B cell (primary cell): ENCODE measurements around the gene PDIA4. TPM values are rescaled to one million over a fixed set of nuclear protein-coding genes. Genes with fewer than 3 reads are reported as not detected.

ENCODE experiments used
- ATAC-seq: fragments of 200-7000 bp; cut with Tn5 transposase; one replicate; pipeline ENCODE4 v1.10.0; 2021; ENCODE audit warnings: low read depth, mild to moderate bottlenecking, moderate number of reproducible peaks, moderate library complexity
- CTCF ChIA-PET: fragments of 350-600 bp; sonication (Branson Sonifier 250); formaldehyde crosslinking; loops from one replicate; lab custom pipeline; 2021; ENCODE audit warnings: antibody characterized with exemption, inconsistent platforms; lab: Charles Lee
- POLR2A ChIA-PET: fragments of 350-600 bp; sonication (Branson Sonifier 250); formaldehyde crosslinking; loops from one replicate; lab custom pipeline; 2021; ENCODE audit warnings: antibody characterized with exemption; lab: Charles Lee
- DNase-seq: peaks from one replicate; pipeline ENCODE4 v3.0.0; 2013
- H2AFZ ChIP-seq: 2 replicates; pipeline ENCODE4 v1.6.1; 2012; ENCODE audit warnings: mild to moderate bottlenecking, low read depth, low read length; ENCODE audit not compliant: insufficient read depth, poor library complexity, severe bottlenecking
- H3K27ac ChIP-seq, 2 donors: 1 replicate in 1 of 2; 2 replicates in 1 of 2; pipeline ENCODE4 v1.5.1; 2012 to 2013; ENCODE audit warnings: low read length in 2 of 2, mild to moderate bottlenecking in 2 of 2, moderate library complexity in 1 of 2
- H3K27me3 ChIP-seq, 4 experiments: fragments of 200-600 bp in 1 of 4; sonication (generic) in 1 of 4; replicated peaks in 1 of 4; 1 replicate in 2 of 4; 2 replicates in 2 of 4; pipeline versions ENCODE4 v1.6.1 to v1.7.0; 2013 to 2016; ENCODE audit warnings: low read length in 3 of 4, mild to moderate bottlenecking in 2 of 4, mixed read lengths in 1 of 4, moderate library complexity in 1 of 4; ENCODE audit not compliant: insufficient read depth in 4 of 4, control insufficient read depth in 3 of 4; ENCODE audit errors: control extremely low read depth in 1 of 4
- H3K36me3 ChIP-seq, 2 experiments: replicated peaks in 1 of 2; 1 replicate in 1 of 2; 2 replicates in 1 of 2; pipeline versions ENCODE4 v1.6.1 to v1.7.1; 2013; ENCODE audit warnings: low read length in 1 of 2; ENCODE audit not compliant: insufficient read depth in 2 of 2, control insufficient read depth in 1 of 2; ENCODE audit errors: control extremely low read depth in 1 of 2, extremely low read depth in 1 of 2
- H3K4me1 ChIP-seq, 2 donors: fragments of 200-600 bp in 1 of 2; sonication (generic) in 1 of 2; 1 replicate in 1 of 2; 2 replicates in 1 of 2; pipeline versions ENCODE4 v1.5.1 to v1.6.1; 2013 to 2017; ENCODE audit warnings: low read length in 2 of 2; ENCODE audit not compliant: control insufficient read depth in 2 of 2, insufficient read depth in 2 of 2
- H3K4me2 ChIP-seq: replicated peaks from 2 replicates; pipeline ENCODE3; 2012; ENCODE audit warnings: mild to moderate bottlenecking, low read depth, low read length; ENCODE audit not compliant: poor library complexity, severe bottlenecking
- H3K4me3 ChIP-seq, 5 experiments: fragments of 200-600 bp in 1 of 5; sonication (generic) in 1 of 5; 1 replicate in 3 of 5; 2 replicates in 2 of 5; pipeline versions ENCODE4 v1.5.1 to v1.7.0; 2011 to 2016; ENCODE audit warnings: low read length in 4 of 5, mild to moderate bottlenecking in 4 of 5, low read depth in 2 of 5, control low read depth in 1 of 5, moderate library complexity in 1 of 5; ENCODE audit not compliant: insufficient read depth in 1 of 5; ENCODE audit errors: control extremely low read depth in 1 of 5, extremely low read depth in 1 of 5
- H3K79me2 ChIP-seq: fragments of 200-600 bp; sonication (generic); one replicate; pipeline ENCODE4 v1.6.0; 2016; ENCODE audit warnings: low read length; ENCODE audit not compliant: control insufficient read depth, insufficient read depth
- H3K9ac ChIP-seq: fragments of 200-600 bp; sonication (generic); 2 replicates; pipeline ENCODE4 v1.6.1; 2017; ENCODE audit warnings: mild to moderate bottlenecking, low read length, moderate library complexity
- H3K9me3 ChIP-seq, 3 donors: one replicate each; pipeline versions ENCODE4 v1.6.1 to v1.7.1; 2013; ENCODE audit warnings: low read length in 2 of 3; ENCODE audit not compliant: control insufficient read depth in 2 of 3, insufficient read depth in 1 of 3; ENCODE audit errors: control extremely low read depth in 1 of 3
- H4K20me1 ChIP-seq: 2 replicates; pipeline ENCODE4 v1.6.0; 2012; ENCODE audit warnings: mild to moderate bottlenecking, low read length; ENCODE audit not compliant: insufficient read depth, control insufficient read depth, poor library complexity, severe bottlenecking
- H3K27ac Mint-ChIP-seq: one replicate; pipeline ENCODE4 v1.8.0; 2021; ENCODE audit warnings: mixed read lengths
- H3K27me3 Mint-ChIP-seq: one replicate; pipeline ENCODE4 v1.8.0; 2021; ENCODE audit warnings: mixed read lengths
- H3K4me1 Mint-ChIP-seq: one replicate; pipeline ENCODE4 v1.8.0; 2021; ENCODE audit warnings: mixed read lengths
- H3K4me3 Mint-ChIP-seq: one replicate; pipeline ENCODE4 v1.8.0; 2021; ENCODE audit warnings: mixed read lengths
- H3K9me3 Mint-ChIP-seq: one replicate; pipeline ENCODE4 v1.8.0; 2022; ENCODE audit warnings: mixed read lengths; ENCODE audit not compliant: insufficient read depth
- EZH2 ChIP-seq: IDR thresholded peaks from 2 replicates; pipeline ENCODE4 v1.6.1; 2012; ENCODE audit warnings: borderline replicate concordance, low read depth, mild to moderate bottlenecking, moderate library complexity, low read length; ENCODE audit not compliant: insufficient read depth, poor library complexity, severe bottlenecking
- WGBS: methylation state at CpG from one replicate; pipeline ENCODE4 v1.1.5; 2013; ENCODE audit warnings: missing lambda C conversion rate; ENCODE audit not compliant: insufficient coverage; 5-methylcytosine and 5-hydroxymethylcytosine counted together
- intact Hi-C: fragments of 100-400 bp; cut with micrococcal nuclease; formaldehyde crosslinking; loops from one replicate; pipeline ENCODE4 v1.10.0; 2022
- polyA plus RNA-seq: library from polyadenylated mRNA; depleted of rRNA; stranded (reverse); fragments of >200 nt; gene quantifications from 2 replicates; pipeline ENCODE4 v1.2.3, GENCODE V29; 2012
- total RNA-seq, 2 donors: library from RNA; stranded (reverse); fragments of 120-200 nt in 1 of 2; gene quantifications; 1 replicate in 1 of 2; 2 replicates in 1 of 2; pipeline versions ENCODE4 v1.2.3 to v1.2.4, GENCODE V29; 2013 to 2022
- TF ChIP-seq, protein P1 (sequence below): fragments of 200-600 bp; IDR thresholded peaks from one replicate; pipeline ENCODE4 v1.8.0; 2022; ENCODE audit warnings: antibody characterized with exemption, mild to moderate bottlenecking

The PDIA4 gene
- total and polyA plus RNA-seq, 2 donors (not counting 1 experiment from before 2014, with no cell fraction given): 31.6 to 34.7 TPM

DNA sequence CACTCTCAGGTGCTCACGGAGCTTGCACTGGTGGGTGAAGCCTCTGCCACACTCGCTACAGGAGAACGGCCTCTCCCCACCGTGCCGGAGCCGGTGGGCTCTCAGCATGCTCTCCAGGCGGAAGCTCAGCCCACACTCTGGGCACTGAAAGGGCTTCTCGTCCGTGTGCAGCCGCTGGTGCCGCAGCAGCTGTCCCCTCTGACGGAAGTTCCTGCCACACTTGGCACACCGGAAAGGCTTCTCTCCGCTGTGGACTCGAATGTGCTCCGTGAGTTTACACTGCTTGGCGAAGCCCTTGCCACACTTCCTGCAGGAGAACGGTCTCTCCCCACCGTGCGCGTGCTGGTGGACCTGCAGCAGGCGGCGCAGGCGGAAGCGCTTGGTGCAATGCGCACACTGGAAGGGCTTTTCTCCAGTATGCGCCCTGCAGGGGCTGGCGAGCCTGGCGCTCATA is 42.9 kb upstream of the PDIA4 start:
- H3K9me3 ChIP-seq: peaks cover 0 to 10% (median 0%) of the 10 kb centered on the region in 3 donors
- ATAC-seq (no peak), DNase-seq (no peak)
- no peaks in the 10 kb centered on the region for H4K20me1 ChIP-seq
- H3K4me2 ChIP-seq: no peak overlapping the region
- intact Hi-C loops: no loop called here
- Mint-ChIP-seq H3K9me3 (no peaks in the 10 kb centered on the region), H3K27me3 (no peaks in the 10 kb centered on the region), H3K4me1 (peaks cover 3% of the 10 kb centered on the region), H3K27ac (no peak overlapping the region), H3K4me3 (no peak overlapping the region)
- H2AFZ ChIP-seq: no peak overlapping the region
- WGBS: 97% methylated on average over 29 of the region's 29 CpGs
- no peak overlapping the region for H3K9ac ChIP-seq
- CTCF ChIA-PET: interaction anchor here (3.2 kb wide), 1 partner anchor 66 kb away, joined by 7 read pairs; no protein-coding TSS in a partner anchor
- H3K27me3 ChIP-seq: no peaks in the 10 kb centered on the region
- H3K36me3 ChIP-seq: peaks cover 0 to 33% of the 10 kb centered on the region in 2 experiments
- H3K79me2 ChIP-seq: no peaks in the 10 kb centered on the region
- H3K4me3 ChIP-seq: peak overlapping the region in 1 of 5 experiments; percentile 5
- no peaks in the 10 kb centered on the region for H3K4me1 ChIP-seq
- no peak overlapping the region for H3K27ac ChIP-seq
- POLR2A ChIA-PET: no interaction called here
- TF ChIP-seq EZH2: no peak
- TF ChIP-seq, protein P1, sequence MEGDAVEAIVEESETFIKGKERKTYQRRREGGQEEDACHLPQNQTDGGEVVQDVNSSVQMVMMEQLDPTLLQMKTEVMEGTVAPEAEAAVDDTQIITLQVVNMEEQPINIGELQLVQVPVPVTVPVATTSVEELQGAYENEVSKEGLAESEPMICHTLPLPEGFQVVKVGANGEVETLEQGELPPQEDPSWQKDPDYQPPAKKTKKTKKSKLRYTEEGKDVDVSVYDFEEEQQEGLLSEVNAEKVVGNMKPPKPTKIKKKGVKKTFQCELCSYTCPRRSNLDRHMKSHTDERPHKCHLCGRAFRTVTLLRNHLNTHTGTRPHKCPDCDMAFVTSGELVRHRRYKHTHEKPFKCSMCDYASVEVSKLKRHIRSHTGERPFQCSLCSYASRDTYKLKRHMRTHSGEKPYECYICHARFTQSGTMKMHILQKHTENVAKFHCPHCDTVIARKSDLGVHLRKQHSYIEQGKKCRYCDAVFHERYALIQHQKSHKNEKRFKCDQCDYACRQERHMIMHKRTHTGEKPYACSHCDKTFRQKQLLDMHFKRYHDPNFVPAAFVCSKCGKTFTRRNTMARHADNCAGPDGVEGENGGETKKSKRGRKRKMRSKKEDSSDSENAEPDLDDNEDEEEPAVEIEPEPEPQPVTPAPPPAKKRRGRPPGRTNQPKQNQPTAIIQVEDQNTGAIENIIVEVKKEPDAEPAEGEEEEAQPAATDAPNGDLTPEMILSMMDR: no peak

DNA sequence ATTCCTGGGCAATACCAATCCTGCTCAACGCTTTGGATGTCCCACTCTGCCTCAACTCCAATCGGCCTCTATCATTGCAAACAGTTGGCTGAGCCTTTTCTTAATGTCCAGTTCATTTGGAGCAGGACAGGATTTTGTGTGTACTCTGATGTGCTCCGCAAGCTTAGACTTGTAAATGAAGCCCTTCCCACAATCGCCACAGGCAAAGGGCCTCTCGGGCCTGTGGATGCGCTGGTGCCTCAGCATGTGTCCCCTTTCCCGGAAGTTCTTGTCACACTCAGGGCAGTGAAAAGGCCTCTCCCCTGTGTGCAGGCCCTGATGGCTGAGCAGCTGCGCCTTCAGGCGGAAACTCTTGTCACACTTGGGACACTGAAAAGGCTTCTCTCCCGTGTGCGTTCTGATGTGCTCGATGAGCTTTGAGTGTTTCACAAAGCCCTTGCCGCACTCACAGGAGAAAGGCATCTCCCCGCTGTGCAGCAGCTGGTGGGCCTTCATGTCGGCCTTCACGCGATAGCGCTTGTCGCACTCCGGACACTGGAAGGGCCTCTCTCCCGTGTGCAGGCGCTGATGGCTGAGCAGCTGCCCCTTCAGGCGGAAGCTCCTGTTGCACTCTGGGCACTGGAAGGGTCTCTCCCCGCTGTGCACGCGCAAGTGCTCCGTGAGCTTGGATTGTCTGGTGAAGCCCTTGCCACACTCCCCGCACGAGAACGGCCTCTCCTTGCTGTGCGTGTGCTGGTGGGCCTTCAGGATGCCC is 42.2 kb upstream of the PDIA4 start:
- H3K4me3 Mint-ChIP-seq: no peak overlapping the region
- POLR2A ChIA-PET: no interaction called here
- H3K9me3 ChIP-seq: peaks cover 0 to 10% (median 0%) of the 10 kb centered on the region in 3 donors

More for the DNA sequence above, 42.2 kb upstream of the PDIA4 start:
- H3K27me3 Mint-ChIP-seq: no peaks in the 10 kb centered on the region
- CTCF ChIA-PET: interaction anchor here (3.2 kb wide), 1 partner anchor 65 kb away, joined by 7 read pairs; no protein-coding TSS in a partner anchor
- H2AFZ ChIP-seq: no peak overlapping the region
- H3K36me3 ChIP-seq: peaks cover 0 to 33% of the 10 kb centered on the region in 2 experiments
- H3K79me2 ChIP-seq: no peaks in the 10 kb centered on the region
- WGBS: 98% methylated on average over 30 of the region's 31 CpGs
- TF ChIP-seq, protein P1: no peak
- TF ChIP-seq EZH2: no peak
- H3K4me1 ChIP-seq: peaks cover 0 to 3% of the 10 kb centered on the region in 2 donors
- intact Hi-C loops: no loop called here
- H3K9ac ChIP-seq: no peak overlapping the region
- H3K9me3 Mint-ChIP-seq: no peaks in the 10 kb centered on the region
- H3K4me2 ChIP-seq: no peak overlapping the region
- H3K27ac ChIP-seq: no peak overlapping the region
- H3K4me3 ChIP-seq: no peak overlapping the region
- peaks cover 6% of the 10 kb centered on the region for H3K4me1 Mint-ChIP-seq
- ATAC-seq: no peak
- no peaks in the 10 kb centered on the region for H4K20me1 ChIP-seq
- no peaks in the 10 kb centered on the region for H3K27me3 ChIP-seq
- no peak overlapping the region for H3K27ac Mint-ChIP-seq
- no peak for DNase-seq
